ENCODE measurements around the gene TMEM258.

TMEM258 gene

GRCh38 chr11:61794579-61794978, 2.2 kb upstream of the TMEM258 start:
- DNase-seq = no peak

DNA sequence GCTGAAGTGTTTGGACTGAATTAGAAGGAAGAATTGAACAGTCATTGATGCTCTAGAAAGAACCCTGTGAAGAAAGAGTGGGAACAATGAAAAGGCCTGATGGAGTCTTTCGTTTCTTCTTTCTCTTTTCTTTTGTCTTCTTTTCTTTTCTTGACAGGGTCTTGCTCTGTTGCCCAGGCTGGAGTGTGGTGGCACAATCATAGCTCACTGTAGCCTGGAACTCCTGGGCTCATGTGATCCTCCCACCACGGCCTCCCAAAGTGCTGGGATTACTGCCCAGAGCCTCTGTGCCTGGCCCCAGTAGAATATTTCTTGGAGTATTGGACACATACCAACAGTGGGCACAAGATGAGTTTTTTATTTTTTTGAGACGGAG, 1.4 kb upstream of the TMEM258 start:
- DNase-seq = no peak

- DNase-seq = no peak
Observed at GRCh38 chr11:61793083-61793828, 857 bp upstream of the TMEM258 start.

DNA sequence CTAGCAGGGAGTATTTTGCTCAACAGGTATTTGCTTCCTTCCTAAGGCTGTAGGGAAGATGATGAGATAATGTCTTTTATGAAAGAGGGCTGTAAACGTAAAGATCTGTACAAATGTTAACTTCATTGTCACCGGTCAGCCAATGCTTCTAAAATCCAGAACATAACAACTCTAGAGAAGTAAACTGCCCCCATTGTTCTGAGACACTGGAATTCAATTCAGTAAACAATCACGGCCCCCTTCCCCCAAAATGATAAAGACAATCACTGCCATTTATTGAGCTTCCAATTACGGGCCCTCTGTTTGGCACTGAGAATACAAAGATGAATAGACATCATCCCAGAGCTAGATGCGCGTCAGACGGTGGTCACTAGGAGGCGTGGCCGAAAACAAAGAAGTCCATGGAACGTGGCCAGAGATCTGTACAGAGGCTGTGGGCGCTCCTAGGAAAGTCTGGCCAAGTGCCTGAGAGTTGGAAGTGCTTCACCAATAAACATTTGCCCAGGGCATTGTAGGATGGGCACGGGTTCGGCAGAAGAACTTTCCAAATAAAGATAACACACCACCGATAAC, 576 bp downstream of the TMEM258 start:
- peak; percentile 79 for DNase-seq

DNA sequence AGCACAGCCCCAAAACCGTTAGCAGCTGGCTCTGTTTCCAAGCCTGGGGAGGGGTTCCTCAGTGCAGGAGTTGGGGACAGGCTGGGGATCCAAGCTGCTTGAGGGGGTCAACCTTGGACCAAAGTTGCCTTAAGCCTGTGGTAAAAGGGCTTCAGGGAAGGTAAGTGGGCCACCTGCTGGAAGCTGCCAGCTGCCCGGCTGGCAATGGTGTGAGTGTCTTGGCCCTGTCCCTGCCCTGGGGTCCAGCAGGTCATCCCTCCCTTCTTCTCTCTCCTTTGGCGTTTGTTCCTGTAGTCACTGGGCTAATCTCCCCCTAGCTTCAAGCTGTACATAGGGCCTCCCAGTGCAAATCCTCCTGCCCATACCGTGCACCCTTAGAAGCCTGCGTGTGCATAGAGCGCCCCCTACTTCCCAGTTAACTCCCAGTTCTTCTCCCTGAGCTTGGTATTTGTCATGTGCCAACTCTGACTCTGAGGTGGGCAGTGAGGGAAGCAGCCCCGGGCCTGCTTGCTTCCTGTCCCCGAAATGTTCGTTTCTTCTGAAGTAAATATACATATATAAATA, 4.4 kb downstream of the TMEM258 start:
- DNase-seq = peak; percentile 71

DNA sequence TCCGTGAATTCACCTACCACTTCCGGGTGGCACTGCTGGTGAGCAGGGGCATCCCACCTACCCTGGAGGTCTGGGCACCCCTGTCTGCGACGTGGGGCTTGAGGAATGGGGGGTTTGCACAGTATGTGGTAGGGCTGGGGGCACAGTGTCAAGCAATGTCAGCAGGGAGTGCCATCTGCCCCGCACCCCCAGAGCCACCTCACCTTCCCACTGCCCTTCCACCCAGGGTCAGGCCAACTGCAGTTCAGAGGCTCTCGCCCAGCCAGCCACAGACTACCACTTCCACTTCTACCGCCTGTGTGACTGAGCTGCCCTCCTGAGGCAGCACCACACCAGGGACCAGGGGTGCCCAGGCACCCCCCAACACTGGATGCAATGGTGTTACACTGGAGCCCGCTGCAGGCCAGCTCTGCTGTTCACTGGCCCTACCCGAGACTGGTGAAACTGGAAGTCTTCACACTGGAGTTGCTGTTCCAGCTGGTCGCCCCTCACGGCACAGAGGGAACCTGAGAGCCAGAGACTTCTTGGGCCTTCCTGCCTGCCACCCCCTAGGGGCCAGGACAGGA, 6.5 kb downstream of the TMEM258 start:
- no peak for DNase-seq

DNA sequence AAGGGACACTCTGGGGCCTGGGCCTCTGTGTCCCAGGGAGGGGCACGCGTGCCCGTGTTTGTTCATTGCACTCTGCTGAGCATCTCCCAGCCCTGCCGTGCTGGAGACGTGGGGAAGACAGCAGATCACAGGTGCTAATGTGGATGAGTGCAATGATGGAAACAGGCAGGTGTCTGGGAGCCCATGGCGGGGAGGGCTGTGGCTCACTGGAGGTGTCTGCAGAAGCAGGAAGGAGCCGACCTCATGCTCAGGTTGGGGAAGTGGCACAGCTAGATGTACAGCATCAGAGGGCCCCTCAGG, 7.9 kb downstream of the TMEM258 start:
- no peak for DNase-seq

DNA sequence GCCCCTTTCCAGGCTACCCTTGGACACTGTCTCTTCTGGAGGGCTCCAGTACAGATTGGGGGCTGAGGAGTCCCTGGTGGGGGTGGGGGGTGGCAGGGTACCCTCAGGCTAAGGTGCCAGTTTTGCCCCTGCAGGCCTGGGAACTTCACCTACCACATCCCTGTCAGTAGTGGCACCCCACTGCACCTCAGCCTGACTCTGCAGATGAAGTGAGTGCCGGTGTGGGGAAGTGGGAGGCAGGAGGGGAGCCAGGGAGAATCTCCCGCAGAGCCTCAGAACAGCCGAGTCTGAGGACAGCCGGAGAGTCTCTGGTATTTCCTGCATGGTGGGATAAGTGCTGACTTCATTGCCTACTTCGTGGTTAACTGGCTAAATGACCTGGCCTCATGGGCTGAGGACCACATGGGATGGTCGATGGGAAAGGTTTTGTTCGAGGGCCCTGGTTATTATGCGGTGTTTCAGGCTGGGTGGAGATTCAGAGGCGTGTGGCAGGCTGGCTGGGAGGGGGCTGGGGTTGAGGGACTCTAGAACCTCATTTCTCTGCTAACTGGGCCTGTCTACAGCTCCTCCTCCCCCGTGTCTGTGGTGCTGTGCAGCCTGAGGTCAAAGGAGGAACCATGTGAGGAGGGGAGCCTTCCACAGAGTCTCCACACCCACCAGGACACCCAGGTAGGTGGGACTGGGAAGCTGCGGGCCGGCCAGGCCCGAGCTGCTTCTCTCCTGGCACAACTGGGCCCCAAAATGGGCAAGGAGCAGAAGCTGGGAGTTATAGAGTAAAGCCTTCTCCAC, 8.5 kb downstream of the TMEM258 start:
- DNase-seq = no peak

GRCh38 chr11:61782841-61783240, 9.6 kb downstream of the TMEM258 start:
- no peak for DNase-seq

GRCh38 chr11:61782299-61782698, 10.1 kb downstream of the TMEM258 start:
- no peak for DNase-seq

DNA sequence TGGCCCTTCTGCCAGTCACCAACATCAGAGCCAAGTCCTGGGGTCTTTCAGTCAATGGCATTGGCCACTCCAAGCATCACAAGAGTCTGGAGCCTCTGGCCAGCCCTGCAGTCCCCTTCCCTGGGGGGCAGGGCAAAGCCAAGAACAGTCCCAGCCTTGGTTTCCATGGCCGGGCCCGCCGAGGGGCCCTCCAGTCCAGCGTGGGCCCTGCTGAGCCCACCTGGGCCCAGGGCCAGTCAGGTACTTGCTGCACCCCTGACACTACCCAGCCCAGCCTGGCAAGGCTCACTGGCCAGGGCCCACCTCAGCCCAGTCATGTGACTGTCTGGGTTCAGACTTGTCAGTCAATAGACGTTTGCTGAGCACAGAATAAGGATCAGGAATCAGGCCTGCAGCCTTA, 10.8 kb downstream of the TMEM258 start:
- DNase-seq = no peak

GRCh38 chr11:61780581-61781162, 11.7 kb downstream of the TMEM258 start:
- DNase-seq = no peak

GRCh38 chr11:61779666-61780525, 12.5 kb downstream of the TMEM258 start:
- no peak for DNase-seq

GRCh38 chr11:61778920-61779650, 13.3 kb downstream of the TMEM258 start:
- DNase-seq = no peak

GRCh38 chr11:61778357-61778886, 14.0 kb downstream of the TMEM258 start:
- no peak for DNase-seq

- DNase-seq = no peak
Observed at GRCh38 chr11:61777234-61778090, 14.9 kb downstream of the TMEM258 start.

DNA sequence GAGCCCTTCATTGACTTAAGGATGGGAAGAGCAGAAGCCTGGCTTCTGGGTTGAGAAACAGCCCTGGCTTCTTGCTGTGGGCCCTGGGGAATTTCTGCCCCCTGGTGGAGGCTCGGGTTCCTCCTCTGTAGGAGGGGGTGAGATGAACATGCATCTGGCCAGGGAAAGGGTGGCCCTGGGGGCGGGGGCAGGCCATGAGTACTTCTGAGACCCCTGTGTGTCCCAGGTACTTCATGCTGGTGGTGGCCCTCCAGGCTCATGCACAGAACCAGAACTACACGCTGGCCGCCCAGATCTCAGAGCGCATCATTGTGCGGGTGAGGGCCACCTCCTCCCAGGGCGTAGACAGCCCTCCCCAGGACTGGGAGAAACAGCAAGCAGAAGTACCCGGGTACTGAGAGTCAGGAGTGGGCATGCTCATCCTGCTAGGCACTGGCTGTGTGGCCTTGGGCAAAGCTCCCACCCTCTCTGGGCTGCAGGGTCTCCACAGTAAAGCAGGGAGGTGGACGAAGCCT, 15.8 kb downstream of the TMEM258 start:
- peak; percentile 72 for DNase-seq

DNA sequence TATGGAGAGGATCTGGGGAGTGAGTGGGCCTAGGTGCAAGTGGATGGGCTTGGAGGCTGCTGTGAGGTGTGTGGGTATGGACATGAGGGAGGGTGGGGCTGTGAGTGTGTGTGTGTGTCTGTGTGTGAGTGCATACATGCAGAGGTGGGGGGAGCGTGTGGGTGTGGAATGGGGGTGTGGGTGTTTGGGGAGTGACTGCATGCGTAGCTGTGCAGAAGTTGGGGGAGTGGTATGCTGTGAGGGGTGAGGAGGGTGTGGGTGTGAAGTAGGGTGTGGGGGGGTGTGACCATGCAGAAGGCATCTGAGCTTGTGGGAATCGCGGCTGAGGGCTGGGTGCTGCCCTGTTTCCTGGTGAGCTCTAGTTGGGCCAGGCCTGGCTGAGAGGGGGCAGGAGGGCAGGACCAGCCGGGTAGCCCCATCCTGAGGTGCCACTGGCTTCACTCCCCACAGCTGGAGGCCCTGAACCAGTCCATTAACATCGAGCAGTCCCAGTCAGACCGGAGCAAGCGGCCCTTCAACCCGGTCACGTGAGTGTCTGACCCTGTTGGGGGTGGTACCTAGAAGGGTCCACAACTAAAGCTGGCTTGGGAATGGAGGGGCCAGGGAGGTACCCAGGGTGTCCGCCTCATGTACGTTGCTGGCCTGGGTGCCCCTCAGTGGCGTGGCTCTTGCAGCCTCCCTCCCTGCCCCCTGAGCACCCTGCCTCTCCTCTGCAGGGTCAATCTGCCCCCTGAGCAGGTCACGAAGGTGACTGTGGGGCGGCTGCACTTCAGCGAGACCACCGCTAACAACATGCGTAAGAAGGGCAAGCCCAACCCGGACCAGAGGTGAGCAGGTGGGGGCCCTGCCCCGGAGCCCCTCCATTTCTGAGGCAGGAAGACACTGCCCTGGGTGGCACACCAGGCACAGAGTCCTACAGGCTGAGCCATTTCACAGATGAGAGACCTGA, 16.5 kb downstream of the TMEM258 start:
- DNase-seq = no peak

DNA sequence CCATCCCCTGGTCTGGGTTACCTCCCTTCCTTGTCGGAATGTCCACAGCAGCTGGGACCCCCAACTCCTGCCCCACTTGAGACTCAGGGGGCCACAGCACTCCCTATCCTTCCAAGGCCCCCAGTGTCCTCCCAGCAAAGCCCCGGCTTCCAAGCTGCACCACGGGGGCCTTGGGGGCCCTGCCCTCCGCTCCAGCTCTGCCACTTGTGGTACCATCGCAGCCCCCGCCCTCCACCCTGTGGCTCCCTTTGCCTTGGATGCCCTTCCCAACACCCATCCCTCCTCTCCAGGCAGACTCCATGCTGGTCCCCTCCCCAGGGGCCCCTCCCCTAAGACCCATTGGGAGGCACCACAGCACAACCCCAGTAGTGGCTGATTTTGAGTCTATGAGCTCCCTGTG, 17.3 kb downstream of the TMEM258 start:
- no peak for DNase-seq

Data from hematopoietic multipotent progenitor cell treated with erythropoietin and hydrocortisone succinate and interleukin-3 and kit ligand, for 8 days (in vitro differentiated cells).